Activated T-cell treated with anti-CD3 and anti-CD28 coated beads for 48 hours (primary cell): ENCODE measurements around the gene GORASP1.

Experiments
- DNase-seq: peaks from one replicate; pipeline ENCODE4 v3.0.0-alpha.2; 2020; ENCODE audit warnings: low read depth

GORASP1 gene

DNA sequence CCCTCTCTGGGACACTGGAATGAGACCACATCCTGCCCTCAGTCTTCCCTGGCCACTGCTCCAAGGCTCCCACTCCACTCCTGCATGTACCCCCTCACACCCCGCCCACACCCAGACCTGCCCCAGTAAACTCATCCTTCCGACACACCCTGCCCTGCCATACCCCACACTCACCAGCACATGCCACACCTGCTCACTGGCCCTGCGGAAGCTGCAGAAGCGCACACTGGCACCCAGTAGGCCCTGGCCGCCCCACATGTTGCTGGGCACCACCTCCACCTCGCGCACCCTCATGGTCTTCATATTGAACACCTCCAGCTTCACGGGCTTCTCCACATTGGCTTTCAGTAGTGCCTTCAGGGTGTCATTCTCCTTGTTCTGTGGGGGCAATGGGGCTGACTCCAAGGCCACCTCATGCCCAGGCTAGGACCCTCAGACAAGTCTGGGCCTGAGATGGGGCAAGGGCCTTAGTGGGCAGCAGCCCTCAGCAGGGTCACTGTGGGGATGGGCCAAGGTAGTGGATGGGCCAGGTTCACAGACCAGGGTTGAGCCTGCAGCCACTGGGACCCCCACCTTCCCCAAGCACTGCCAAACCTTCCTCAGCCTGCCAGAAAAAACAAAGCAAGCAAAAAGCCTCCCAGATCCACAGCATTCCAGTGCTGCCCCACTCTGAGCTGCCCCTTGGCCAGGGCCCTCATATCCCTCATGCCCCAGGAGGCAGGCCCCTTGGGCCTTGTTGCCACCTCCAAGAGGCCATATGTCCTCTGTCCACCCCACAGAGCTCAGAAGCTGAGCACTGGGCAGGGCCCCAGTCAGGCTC, 4.7 kb downstream of the GORASP1 start:
- DNase-seq = no peak

DNA sequence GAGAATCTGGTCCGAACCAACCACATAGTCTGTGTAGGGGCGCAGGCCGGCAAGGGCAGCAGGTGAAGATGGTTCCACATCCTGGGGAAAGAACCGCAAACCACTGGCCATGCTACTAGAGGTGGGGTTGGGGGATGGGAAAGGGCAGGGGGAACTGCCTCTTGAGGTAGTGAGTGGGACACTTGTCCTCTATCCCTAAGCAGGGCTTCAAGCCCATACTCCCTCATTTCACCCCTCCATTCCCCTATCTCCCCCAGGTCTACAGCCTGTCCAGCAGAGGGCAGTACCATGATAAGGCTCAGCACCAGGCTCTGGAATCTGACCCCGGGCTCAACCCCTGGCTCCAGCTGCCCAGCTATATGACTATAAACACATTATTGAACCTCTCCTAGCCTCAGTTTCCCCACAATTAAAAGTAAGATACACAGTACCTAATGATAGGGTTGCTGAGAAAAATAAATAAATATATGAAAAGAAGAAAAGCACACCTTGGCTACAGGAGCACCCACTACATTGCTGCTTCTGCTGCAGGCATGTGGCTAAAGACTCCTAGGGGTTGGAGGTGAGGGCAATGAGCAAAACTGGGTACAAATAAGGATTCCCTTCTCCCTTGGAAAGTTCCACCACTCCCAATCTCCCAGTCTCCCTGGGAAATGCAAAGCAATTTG, 6.3 kb downstream of the GORASP1 start:
- DNase-seq = peak; percentile 13

DNA sequence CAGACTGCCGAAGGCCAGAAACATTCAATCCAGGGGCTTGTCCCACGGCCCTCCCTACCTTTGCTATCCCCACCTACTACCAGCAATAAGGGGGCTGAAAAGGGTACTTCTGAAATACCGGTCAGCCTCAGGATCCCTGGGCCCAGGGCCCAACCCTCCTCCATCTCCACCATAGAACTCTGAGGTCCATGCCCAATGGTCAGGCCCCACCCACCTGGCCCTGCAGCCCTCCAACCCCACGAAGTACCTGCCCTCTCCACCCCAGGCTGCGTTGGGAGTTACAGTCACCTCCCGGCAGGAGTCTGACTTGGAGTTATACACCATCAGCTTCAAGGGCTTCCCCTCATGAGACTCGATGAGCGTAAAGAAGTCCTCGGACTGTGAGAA, 6.9 kb downstream of the GORASP1 start:
- DNase-seq = no peak

DNA sequence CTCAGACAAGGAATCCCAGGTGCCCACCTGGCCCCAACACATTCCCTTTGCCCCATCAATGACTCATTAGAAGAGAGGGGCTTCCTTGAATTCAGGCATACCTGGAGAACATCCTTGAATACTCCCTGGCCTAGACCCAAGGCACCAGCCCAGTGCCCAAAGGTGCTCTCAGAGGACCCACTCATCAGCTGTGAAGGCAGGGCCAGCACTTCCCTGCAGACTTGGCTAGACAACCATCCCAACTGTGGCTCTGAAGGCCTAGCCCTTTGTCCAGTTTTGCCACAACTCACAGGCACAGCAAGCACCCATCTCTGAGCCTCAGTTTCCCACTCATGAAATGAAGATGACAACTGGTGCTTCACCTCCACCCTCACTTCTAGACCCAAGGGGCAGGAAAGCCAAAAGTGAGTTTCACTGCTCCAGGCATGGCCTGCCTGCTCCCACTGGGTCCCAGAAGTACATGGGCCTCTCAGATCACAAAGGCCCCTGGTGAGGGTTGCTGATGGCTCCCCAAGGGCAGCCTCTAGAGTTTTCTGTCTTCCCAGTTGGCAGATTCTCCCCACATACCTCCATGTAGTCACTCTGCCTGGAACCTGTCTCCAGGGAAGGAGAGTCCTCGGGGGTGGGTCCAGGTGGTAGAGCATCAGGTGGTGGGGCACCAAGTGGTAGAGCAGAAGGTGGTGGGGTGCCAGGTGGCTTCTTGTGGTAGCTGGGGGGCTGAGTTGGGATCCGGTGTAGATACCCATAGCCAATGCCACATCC, 7.5 kb downstream of the GORASP1 start:
- no peak for DNase-seq

DNA sequence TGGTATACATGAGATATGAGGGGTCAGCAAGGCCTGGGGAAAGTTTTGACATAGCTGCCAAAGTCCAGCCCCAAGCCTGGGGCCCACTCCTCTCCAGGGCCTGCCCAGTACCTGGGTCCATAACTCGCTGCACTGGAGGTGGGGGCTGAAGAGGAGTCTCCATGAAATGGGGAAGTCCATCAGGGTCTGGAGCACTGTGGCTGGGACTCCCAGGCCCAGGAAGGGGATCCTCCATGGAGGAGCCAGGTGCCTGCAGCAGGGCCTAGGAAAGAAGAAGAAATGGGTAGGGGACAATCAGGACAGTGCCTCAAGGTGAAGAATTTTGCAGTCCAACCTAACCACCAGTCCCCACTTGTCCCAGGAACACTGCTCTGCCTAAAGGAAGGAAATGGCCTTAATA, 8.2 kb downstream of the GORASP1 start:
- DNase-seq = no peak

DNA sequence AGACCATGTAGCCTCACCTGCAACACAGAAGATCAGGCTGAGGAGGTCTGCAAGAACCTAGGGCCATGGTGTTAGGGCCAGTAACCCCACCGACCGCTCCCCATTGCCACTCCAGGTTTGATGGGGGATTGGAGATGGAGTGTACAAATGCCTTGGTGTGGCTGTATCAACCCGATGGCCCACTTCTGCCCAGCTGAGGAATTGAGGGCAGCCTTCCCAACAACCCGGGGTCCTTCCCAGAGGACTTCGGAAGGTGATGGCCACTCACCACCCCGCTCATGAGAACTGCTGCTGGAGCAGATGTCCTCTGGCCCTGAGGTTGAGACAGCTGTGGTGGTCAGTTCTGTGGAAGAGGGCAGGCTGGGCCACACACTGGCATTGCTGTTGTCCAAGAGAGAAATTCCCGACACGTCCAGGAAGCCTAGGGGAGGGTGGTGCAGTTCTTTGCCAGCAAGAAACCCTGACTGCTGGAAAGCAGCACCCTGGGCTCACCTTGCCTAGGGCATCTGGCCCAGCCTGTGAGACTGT, 8.9 kb downstream of the GORASP1 start:
- DNase-seq = no peak

DNA sequence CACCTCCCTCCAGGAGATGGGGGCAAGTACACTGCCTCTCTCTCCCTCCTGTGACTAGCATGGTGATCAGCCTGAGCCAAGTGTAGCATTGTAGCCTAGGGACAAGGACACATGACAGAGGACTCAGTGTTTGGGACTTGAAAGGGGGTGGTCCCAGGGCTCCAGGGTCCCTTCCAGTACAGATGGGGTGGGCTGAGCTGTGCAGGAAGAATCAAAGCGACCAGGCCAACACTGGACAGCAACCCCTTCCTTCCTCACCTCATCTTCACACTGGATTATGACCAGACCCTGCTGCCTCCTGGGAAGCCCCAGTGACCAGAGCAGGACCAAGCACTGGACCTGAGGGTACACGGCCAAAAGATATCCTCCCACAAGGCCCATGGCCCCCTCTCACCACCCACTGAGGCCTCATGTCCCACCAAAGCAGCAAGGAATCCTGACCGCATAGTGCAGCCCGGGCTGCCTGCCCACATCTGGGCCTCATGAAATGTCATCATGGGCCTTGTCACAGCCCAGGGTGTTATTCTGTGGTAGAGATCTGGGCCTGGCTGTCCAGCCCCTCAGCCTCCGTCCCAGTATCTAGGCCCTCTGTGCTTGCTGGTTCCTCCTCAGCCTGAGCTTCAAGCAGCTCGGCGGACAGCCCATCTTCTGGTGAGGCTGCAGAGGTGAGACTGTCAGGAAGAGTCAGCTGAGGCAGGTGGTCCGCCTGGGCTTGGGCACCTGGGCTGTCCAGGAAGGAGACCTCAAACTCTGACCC, 9.5 kb downstream of the GORASP1 start:
- DNase-seq = no peak

DNA sequence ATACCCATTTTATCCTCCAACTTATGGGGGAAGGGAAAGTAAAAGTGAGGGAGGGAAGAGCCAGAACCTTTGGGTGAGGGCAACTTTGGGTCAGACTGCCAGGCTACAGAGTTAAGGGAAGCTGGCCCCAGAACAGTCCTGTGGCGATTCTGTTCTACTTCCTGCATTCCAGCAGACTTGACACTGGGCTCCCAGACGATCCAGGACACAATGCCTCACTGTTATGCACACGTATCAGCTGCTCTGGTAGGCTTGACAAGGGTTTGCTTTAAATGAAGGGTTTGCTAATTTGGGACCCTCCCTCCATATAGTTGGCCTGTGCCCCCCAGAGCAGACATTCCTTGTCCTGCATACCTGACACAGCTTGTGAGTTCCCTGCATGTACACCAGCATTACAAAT, 10.7 kb downstream of the GORASP1 start:
- DNase-seq = no peak

DNA sequence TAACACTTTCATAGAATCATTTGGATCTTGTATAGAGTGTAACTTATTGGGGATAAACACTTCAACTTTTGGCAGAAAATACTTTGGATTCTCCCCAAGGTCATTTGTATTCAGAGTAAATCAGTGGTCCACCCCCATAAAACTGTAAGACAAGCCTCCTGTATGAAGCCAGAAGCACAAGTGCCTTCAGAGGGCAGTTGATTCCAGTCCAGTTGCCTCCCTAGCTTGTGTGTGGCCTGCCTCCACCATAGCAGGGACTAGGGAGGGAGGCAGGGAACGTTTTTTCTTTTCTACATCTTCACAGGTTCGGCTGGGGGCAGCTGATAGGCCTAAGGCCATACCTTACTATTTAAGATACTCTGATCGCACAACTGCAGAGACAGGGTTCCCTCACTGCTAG, 11.6 kb downstream of the GORASP1 start:
- no peak for DNase-seq

DNA sequence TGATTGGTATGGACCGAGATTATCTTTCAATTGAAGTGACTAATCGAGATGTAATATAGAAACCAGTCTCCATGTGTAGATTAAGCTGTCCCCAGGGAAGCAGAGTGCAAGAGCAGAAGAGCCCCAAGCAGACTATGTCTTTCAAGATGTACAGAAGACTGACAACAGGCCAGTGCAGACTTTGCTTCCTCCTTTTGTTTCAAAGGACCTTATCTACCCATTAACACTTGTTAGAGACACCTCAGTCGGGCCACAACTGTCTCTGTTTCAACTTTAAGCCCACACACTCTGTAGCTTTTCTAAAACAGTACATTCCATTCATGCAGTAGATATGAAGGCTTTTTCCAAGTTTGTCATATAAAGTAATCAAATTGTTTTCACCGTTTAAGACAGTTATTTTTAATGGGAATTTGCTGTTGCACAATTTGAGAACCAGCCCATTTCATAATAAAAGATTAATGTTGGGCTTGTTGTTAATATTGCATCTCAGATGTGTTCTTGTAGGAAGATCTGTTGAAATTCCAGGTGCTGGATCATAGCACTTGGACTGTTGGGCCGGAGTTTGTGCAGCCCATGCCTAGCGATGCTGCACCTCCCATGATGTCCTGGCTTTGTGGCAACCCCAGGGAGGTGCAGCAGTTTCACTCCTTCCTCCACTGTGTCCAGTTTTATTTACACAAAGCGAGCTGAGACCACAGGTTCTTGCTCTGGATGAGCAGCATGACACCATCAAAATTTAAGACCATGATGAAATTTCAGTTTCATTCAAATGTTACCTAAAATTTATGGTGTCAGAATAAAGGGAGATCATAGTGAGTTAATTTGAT, 12.4 kb downstream of the GORASP1 start:
- no peak for DNase-seq

DNA sequence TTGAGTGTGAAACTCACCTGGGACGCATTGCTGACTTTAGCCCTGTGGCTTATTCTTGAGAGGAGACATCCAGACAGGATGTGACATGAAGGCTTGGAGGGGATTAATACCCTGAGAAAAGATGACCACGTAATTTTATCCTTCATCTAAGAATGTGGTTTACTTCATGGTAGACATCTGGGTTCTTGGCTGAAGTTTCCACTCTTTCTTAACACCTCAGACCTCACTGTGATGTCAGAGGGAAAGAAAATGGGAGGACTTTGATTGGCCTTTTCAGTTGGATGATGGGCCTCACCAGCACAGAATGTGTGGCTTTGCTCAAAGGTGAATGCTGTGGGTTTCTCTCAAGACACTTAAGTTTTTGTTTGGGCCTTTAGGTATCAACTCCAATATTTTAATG, 16.5 kb downstream of the GORASP1 start:
- no peak for DNase-seq

DNA sequence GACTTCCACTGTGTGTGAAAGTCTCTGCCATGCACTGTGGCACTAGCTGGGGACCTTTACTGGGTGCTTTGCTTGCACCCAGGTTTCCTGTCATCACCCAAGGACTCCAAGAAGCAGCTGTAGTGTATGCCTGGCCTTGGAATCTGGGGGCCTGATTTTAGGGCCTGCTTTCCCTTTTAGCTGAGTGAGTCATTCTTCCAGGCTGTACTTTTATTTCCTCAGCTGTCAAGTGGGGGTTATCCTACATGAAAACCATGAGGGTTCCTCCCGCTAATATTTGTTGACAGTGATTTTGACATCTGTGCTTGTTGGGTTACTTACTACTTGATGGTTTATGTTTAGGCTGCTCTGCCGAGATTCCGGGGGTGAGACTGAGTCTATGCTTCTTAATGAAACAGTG, 18.5 kb downstream of the GORASP1 start:
- no peak for DNase-seq

DNA sequence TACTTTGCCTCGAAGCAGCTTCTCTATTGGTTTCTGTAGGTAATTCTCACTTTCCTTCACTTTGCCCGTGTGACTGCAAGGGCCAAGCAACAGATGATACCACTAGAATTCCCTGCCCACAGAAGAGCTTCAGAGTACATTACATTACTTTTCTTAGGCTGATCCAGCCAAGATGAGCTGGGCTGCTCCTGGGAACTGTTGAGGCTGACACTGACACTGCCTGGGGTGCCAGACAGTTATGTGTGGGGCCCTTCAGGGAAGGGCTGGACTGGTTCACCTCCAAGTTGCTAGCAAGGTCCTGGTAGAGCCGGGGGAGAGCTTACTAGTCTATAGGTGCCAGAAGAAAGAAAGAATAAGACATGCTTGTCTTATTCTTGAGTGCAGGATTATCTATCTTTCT, 19.0 kb downstream of the GORASP1 start:
- no peak for DNase-seq

DNA sequence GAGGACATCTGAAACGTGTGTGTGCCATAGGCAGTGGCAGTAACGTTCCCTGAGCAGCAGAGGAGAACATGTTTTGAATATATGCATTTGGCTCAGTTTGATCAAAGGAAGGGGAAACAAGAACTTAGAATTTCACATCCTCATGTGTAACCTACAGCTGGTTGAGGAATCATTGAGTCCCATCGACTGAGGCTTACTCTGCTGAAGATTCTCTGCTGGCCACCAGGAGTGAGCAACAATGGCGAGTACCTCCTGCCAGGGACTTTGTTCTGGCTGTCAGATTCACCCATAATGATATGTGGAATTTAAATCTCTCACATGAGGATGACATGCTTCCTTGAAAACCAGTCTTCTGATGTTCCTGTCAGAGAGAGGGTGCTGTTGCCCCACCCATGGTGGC, 21.3 kb downstream of the GORASP1 start:
- no peak for DNase-seq

DNA sequence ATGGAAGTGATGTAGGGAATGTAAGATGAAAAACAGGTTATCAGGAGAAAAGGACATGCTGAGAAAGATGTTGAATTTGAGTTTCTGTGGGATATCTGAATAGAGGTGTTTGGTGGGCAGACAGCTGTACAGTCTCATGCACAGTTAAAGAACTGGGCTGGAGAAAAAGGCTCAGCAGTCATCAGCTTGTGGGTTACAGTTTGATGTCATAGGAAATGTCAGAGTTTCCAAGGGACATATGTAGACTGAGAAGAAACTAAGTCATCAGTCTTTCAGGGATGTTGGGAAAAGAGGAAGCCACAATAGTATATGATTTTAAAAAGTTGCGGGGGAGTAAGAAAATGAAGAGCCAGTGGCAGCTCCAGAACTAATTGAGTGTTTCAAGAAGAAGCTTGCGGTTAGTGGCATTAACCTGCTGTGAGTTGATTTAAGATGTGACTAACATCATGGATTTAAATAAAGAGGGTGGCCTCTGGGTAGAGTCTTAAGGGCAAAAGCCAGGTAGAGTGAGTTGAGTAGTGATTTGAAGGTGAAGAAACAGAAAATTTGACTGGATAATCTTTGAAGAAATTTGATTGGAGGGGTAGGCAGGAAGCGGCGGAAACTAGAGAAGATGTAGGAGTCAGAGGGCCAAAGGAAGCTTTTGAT, 24.6 kb downstream of the GORASP1 start:
- DNase-seq = no peak

DNA sequence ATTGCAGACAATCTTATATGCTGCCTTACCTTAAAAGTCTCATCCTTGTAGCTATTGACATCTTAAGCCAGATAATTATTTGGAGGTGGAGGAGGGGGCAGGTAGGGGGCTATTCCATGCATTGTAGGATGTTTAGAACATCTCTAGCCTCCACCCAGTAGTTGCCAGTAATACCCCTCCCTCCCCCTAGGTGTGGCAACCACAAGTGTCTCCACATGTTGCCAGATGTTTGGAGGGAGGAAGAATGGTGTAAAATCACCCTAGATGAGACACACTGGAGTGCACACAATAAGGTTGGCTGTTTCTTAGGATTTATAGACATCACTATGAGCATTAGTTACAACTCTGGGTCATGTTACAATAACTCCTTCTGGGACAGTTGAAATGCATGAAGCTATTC, 27.4 kb downstream of the GORASP1 start:
- DNase-seq = no peak

DNA sequence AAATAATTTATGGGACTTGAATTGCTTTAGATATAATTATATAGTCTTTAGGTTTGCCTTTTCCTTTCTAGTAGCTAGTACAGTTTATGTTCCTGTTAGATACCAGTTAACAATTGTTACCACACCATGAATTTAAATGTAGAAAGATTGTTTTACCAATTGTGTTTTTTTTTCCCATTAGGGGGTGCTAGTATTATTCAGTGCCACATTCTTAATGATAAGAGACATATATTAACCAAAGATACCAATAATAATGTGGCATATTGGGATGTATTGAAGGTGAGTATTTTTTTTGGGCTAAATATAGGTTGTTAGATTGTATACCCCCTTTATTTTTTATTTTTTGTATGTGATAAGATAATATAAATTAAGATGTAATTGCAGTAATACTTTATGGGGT, 27.9 kb downstream of the GORASP1 start:
- no peak for DNase-seq

DNA sequence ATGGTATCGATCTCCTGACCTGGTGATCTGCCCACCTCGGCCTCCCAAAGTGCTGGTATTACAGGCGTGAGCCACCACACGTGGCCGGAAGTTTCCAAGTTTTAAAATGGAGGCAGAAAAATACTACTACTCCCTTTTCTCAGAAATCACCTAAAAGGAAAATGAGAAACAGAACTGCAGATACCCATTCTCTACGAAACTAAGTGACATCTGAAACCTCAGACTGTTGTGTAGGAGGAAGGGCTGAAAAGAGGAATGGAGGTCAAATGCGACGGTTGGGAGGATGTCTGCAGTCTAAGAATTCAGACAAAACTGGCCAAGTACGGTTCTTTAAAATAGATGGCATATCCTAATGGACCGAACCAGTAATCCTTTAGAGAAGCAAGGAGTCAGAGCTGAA, 31.5 kb downstream of the GORASP1 start:
- DNase-seq = no peak

DNA sequence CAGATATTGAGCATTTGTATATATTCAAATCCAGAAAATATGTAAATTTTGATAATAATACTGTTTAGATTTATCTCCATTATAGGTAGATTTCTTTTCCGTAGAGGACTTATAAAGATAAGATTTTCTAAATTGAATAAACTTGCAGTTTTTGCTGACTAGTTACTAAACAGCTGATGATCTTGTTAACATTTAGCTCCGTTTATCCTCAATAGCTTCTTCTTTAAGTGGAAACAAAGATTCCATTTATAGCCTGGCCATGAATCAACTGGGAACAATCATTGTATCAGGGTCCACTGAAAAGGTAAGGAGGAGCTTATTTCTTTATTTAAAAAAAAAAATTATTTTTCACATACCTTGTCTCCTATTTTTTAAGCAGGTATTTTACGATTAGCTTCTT, 38.9 kb downstream of the GORASP1 start:
- no peak for DNase-seq

DNA sequence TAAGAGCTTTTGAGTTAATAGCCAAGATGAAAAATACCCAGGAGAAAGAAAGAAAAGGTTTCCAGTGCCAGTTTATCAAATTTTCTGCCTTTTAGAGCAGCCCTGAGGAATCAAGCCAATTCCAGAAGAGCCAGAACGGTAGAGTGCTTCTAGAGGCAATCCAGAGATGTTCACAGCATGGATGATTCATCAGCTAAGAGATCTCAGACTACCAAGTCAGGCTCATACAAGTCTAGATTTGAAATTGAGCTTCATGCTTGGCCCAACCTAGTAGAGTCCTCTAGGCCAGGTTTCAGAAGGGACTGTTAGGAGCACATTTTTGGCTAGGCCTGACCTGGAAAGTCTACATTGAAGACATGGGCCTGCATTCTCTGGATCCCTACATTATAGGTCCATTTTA, 40.1 kb downstream of the GORASP1 start:
- DNase-seq = no peak

DNA sequence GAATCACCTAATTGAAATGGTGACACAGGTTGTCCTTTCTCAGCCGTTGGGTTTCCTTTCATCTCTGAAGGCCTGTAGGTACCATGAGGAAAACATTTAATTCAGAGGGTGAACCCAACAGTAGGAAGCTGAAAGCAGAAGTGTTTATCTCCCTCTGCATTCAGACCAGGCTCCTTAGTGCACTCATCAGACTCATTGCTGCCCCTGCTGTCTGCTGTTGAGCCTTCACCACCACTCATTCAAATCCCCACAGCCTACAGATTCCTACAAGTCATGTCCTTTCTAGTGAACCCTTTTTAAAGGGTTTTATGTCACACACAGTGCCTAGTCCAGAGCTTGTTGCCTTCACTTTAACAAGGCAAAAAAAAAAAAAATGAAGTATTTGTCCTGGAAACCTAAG, 42.2 kb downstream of the GORASP1 start:
- DNase-seq = no peak
